ENCODE measurements around the gene AAR2. TPM values are rescaled to one million over a fixed set of nuclear protein-coding genes. Genes with fewer than 3 reads are reported as not detected.

Gene AAR2
- polyA plus RNA-seq, 1 of the 3 experiments (the other 2 are of a cell fraction), result 17.4 TPM

DNA sequence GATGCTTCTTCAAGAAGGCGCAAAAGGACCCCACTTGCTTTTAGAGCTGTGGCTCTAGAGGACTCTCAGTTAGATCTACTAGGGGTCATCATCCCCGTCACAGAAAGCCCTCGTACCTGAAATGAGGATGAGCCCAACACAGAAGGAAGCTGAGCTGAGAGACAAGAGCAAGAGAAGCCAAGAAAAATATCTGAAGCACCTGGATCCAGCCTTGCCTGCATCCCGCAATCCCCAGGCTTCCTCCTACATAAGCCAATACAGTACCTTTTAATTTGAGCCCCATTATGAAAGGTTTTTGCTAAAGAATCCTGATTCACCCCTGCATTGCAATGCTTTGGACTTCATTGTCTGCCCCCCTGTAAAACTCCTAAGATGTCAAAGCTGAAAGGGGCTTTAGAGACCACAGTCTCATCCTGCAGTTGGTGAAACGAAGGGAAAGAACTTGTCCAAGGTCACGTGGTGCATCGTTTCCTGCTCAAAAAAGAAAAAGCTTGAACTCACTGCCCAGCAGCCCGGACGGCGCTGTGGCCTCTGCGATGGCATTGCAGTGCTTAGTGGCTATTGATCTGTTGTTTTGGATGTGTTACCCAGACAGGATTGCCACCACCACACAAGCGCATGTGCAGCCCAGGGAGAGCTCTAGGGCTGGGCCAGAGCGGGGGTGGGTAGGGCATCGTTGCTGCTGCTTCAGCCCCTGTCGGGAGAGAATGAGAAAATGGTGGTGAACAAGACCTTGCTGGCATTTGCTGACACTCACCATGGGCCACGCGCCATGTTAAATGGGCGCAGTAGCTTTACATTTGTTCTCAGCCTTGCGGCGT lies 28.4 kb downstream of the AAR2 start:
- Histone ChIP-seq H3F3A (replicated peaks; ENCODE audit: insufficient read depth) (no peaks in the 10 kb centered on the region), H3K9ac (no peak overlapping the region), H2AFZ (ENCODE audit: low read depth) (no peak overlapping the region), H3K4me1 (ENCODE audit: control insufficient read depth in 1 of 2, insufficient read depth in 2 of 2, low read depth in 1 of 2, low read length in 1 of 2) (peaks cover 0 to 14% of the 10 kb centered on the region in 2 experiments; a peak in 1 of 4 replicates), H3K27ac (ENCODE audit: low read depth in 2 of 2, low read length in 1 of 2) (no peak overlapping the region), H3K4me2 (no peak overlapping the region), H3K4me3 (ENCODE audit: low read depth in 2 of 2, low read length in 1 of 2) (no peak overlapping the region), H3K79me2 (ENCODE audit: insufficient read depth) (no peaks in the 10 kb centered on the region), H4K20me1 (ENCODE audit: insufficient read depth) (no peaks in the 10 kb centered on the region), H3K9me2 (no peaks in the 10 kb centered on the region), H3K27me3 (ENCODE audit: insufficient read depth) (no peaks in the 10 kb centered on the region), H3K9me3 (no peaks in the 10 kb centered on the region), H3K36me3 (replicated peaks in 1 of 2; ENCODE audit: control insufficient read depth in 1 of 2, insufficient read depth in 2 of 2, low read length in 1 of 2) (no peaks in the 10 kb centered on the region)
- DNase-seq, result no peak
- TF ChIP-seq NRF1 (IDR thresholded peaks at IDR 0.05; ENCODE audit: low read depth, low read length), result no peak
- TF ChIP-seq MEF2A (IDR thresholded peaks at IDR 0.05; ENCODE audit: borderline replicate concordance, low read depth), result no peak
- no peak for TF ChIP-seq GABPA (IDR thresholded peaks at IDR 0.05; ENCODE audit: low read depth)
- no peak for TF ChIP-seq JUND (IDR thresholded peaks at IDR 0.05)
- TF ChIP-seq TEAD4 (IDR thresholded peaks at IDR 0.05; ENCODE audit: borderline replicate concordance, insufficient read depth), result no peak
- POLR2A ChIA-PET, result no interaction called here
- CTCF ChIA-PET, result interaction anchor here (1.3 kb wide), 1 partner anchor 175 kb away, joined by 3 read pairs; no protein-coding TSS in a partner anchor
- WGBS (ENCODE audit: low lambda C conversion rate), result 86% methylated on average over 20 of the region's 20 CpGs

DNA sequence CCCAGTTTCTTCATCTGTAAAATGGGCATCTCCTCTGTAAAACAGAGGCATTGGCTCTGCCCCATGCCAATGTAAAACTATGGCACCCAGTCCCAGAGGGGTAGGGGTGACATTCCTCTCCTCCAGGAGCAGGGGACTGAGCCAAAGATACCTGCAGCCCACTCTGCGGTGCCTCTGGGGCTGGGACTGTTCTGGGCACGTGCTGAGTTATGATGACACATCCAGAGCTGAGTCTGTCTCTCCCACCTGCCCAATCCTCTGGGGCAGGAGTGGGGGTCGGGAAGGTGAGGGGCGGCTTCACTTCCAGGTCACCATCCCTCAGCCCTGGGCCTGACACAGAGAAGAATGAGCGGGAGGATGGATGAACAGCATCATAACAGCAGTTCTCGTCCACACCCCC lies 29.9 kb downstream of the AAR2 start:
- no peaks in the 10 kb centered on the region for H3K9me2 ChIP-seq
- ChIA-PET POLR2A (no interaction called here), CTCF (interaction anchor here (2.5 to 11.3 kb wide), 2 partner anchors 64 to 173 kb away, joined by 10 to 94 read pairs; no protein-coding TSS in a partner anchor)
- peaks cover 0 to 14% of the 10 kb centered on the region in 2 experiments; a peak in 1 of 4 replicates for H3K4me1 ChIP-seq (ENCODE audit: control insufficient read depth in 1 of 2, insufficient read depth in 2 of 2, low read depth in 1 of 2, low read length in 1 of 2)
- H3K79me2 ChIP-seq (ENCODE audit: insufficient read depth), result no peaks in the 10 kb centered on the region
- H3K27ac ChIP-seq (ENCODE audit: low read depth in 2 of 2, low read length in 1 of 2), result no peak overlapping the region
- no peaks in the 10 kb centered on the region for H3F3A ChIP-seq (replicated peaks; ENCODE audit: insufficient read depth)
- no peak overlapping the region for H3K4me3 ChIP-seq (ENCODE audit: low read depth in 2 of 2, low read length in 1 of 2)
- H3K9ac ChIP-seq, result no peak overlapping the region
- no peak overlapping the region for H3K4me2 ChIP-seq
- no peak for TF ChIP-seq NRF1 (IDR thresholded peaks at IDR 0.05; ENCODE audit: low read depth, low read length)
- TF ChIP-seq SIN3A (IDR thresholded peaks at IDR 0.05; ENCODE audit: borderline replicate concordance, low read depth, low read length), result no peak
- no peak for TF ChIP-seq TCF12 (IDR thresholded peaks at IDR 0.05)
- no peak for TF ChIP-seq EZH2phosphoT487 (IDR thresholded peaks at IDR 0.05; ENCODE audit: borderline replicate concordance, low read depth)
- no peak for TF ChIP-seq FOXJ3 (CRISPR knock-in tag; IDR thresholded peaks at IDR 0.05)
- no peak for TF ChIP-seq USF1 (IDR thresholded peaks at IDR 0.05; ENCODE audit: borderline replicate concordance, low read depth)
- TF ChIP-seq, protein P1, sequence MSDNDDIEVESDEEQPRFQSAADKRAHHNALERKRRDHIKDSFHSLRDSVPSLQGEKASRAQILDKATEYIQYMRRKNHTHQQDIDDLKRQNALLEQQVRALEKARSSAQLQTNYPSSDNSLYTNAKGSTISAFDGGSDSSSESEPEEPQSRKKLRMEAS (IDR thresholded peaks at IDR 0.05; ENCODE audit: low read depth), result no peak
- no peak for TF ChIP-seq GABPA (IDR thresholded peaks at IDR 0.05; ENCODE audit: low read depth)
- H4K20me1 ChIP-seq (ENCODE audit: insufficient read depth), result no peaks in the 10 kb centered on the region
- H2AFZ ChIP-seq (ENCODE audit: low read depth), result no peak overlapping the region
- WGBS (ENCODE audit: low lambda C conversion rate), result 70% methylated on average over 2 of the region's 6 CpGs
- H3K9me3 ChIP-seq, result no peaks in the 10 kb centered on the region
- no peaks in the 10 kb centered on the region for H3K36me3 ChIP-seq (replicated peaks in 1 of 2; ENCODE audit: control insufficient read depth in 1 of 2, insufficient read depth in 2 of 2, low read length in 1 of 2)
- DNase-seq, result no peak
- no peaks in the 10 kb centered on the region for H3K27me3 ChIP-seq (ENCODE audit: insufficient read depth)

Data from SK-N-SH (cell line).